Measurements from ENCODE around the gene RPH3AL.
"Not testable (repeated sequence)": the region's sequence is repeated elsewhere in the genome, so short reads cannot be mapped to it uniquely, and the experiment has no call there.

The RPH3AL gene

DNA sequence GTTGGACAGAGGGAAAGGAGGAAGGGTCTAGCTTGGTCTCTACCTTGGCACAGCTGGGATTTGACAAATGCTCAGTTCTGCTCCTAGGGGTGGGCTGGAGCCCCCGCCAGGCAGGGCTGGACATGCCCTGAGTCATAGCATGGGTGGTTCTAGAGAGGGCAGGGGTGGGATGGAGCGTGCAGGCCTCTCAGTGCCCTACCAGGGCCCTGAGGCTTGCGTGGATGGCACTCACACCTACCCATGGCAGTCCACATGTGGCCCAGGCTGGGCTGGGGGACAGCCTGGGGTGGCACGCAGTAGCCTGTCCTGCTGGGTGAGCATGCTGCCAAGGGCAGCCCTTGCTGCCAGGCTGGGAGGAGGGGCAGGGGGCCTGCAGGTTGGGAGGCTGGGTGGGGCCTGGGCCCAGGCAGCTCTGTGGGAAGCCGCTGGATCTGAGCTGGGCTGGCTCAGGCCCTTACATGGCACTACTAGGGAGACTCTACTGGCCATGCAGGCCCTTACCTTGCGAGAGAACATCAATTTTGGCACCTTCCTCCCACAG, 182.4 kb downstream of the RPH3AL start:
- DNase-seq = no peak

DNA sequence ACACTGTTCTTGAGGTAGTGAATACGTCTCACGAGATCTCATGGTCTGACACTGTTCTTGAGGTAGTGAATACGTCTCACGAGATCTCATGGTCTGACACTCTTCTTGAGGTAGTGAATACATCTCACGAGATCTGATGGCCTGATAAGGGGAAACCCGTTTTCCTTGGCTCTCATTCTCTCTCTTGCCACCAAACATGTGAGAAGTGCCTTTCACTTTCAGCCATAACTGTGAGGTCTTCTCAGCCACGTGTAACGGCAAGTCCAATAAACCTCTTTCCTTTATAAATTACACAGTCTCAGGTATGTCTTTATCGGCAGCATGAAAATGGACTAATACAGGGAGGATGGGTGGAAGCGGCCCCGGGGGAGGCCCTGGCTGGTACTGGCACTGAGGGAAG, 184.0 kb downstream of the RPH3AL start:
- DNase-seq = not testable (repeated sequence)

DNA sequence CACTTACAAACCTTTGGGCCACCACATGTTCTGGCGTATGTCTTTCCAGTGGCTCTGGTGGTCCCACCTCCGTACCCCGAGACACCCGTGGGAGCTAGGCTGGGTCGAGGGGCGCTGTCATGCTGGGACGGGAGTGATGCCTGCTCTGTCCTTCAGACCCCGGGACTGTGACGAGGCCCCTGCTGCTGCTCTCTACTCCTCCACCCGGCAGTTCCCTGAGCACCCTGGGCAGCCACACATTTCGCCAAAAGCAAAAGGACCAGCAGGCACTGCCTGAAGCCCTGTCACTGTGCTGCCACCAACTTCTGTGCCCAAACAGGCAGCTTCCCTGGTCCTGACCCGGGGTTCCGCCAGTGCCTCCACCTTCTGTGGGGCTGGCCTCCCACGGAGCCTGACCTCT, 186.7 kb downstream of the RPH3AL start:
- DNase-seq = no peak

DNA sequence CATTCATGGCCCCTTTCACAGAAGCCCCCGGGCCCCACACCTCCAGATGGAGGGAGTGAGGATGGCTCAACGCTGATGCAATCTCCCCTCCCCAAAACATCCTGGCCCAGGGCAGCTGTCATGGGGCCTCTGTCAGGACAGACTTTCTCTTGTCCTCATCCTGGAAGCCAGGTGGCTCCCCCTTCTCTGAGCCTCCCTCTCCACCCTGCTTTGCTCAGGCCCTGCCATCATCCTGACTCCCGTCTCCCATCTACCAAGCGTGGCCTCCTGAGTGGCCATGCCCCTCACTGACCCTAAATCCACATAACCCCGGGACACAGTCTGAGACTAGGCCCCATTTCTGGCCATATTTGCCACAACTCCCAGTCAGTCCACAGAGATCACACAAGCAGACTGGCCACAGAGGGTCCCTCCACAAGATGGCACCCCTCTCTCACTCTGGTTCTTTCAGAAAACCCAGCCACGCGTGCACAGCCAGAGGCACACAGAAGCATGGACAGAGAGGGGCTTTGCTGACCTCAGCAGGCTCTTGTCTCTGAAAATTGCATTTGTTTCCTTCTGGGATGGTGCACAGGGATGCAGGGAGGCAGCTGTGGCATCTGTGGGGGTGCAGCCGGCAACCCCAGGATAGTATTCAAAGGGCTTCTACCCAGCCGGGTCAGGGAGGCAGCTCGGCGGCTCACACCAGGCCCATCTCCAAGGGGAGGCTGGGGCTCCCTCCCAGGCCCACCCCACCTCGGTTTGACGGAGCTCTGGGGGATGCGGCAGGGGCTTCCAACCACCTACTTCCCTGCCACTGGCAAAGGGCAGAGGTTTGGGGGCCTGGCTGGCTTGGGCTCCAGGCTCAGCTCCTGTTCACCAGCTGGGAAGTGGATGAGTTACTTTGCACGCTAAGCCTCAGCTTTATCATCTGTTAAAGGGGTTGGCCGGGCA, 188.0 kb downstream of the RPH3AL start:
- peak; percentile 61 for DNase-seq

DNA sequence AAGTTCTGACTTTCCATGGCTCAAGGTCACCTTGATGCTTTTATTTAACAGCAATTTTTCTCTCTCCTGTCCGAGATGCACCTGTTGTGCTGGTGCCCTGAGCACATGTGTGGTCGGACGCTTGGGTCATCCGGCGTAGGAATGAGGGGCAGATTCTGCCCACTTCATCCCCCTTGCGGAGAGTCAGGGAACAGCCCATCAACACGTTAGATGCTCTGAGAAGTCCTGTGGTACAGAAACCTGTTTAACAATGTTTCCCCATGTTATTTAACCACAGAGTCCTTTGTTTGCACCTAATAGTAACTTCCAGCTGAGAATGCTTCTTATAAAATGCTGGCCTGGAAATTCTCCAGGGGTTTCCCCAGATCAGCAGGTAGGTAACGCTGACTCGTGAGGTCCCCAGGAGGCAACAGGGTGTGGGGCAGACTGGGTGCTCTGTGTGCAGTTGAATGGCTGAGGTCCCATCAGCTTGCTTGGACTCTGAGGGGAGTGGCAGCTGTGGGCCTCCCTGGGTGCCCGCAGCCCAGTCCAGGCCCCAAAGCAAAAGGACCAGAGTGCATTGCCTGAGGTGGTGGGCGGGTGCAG, 189.0 kb downstream of the RPH3AL start:
- DNase-seq = no peak

DNA sequence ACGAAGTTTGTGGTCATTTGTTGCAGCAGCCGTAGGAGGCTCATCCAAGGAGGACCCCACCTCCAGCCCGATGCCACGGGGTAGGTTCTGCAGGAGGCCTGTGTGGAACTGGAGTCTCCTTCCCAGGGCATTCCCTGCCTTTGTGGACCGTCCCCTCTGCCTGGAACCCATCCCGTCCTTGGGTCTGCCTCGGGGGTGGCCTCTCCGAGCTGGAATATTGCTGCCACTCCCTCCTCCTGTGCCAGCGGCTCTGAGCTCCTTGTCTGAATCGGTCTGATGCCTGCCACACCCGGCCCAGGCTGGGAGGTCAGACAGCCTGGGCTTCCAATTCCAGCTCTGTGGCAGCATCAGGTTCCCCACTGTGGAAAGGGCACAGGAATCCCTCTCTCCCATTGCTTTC, 189.9 kb downstream of the RPH3AL start:
- DNase-seq = no peak

All from hematopoietic multipotent progenitor cell treated with erythropoietin and hydrocortisone succinate and interleukin-3 and kit ligand, for 6 days (in vitro differentiated cells).